ENCODE measurements around the gene CDKN1C.

DNA sequence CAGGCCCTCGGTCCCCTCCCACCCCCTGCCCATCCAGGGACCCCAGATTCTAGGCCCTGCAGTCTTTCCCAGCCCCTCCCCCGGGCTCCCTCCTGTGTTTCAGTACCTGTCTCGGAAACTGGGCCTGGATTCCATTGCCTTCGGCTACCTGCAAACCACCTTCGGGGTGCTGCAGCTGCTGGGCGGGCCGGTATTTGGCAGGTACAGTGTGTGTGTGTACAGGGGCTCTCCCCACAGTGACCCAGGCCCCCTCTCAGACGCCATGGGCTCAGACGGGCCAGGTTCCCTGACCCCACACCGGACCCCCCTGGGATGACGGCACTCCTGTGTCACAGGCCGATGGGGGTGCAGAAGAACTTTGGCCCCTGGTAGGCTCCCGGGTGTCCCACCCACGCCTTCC, 22.6 kb upstream of the CDKN1C start:
- TF ChIP-seq, protein P1, sequence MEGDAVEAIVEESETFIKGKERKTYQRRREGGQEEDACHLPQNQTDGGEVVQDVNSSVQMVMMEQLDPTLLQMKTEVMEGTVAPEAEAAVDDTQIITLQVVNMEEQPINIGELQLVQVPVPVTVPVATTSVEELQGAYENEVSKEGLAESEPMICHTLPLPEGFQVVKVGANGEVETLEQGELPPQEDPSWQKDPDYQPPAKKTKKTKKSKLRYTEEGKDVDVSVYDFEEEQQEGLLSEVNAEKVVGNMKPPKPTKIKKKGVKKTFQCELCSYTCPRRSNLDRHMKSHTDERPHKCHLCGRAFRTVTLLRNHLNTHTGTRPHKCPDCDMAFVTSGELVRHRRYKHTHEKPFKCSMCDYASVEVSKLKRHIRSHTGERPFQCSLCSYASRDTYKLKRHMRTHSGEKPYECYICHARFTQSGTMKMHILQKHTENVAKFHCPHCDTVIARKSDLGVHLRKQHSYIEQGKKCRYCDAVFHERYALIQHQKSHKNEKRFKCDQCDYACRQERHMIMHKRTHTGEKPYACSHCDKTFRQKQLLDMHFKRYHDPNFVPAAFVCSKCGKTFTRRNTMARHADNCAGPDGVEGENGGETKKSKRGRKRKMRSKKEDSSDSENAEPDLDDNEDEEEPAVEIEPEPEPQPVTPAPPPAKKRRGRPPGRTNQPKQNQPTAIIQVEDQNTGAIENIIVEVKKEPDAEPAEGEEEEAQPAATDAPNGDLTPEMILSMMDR (IDR thresholded peaks at IDR 0.05; ENCODE audit: low read depth, low read length) = no peak
- no peak for TF ChIP-seq MYC (IDR thresholded peaks at IDR 0.05; ENCODE audit: low read depth, low read length)
- TF ChIP-seq POLR2A (IDR thresholded peaks at IDR 0.05; ENCODE audit: extremely low read depth, insufficient read length) = no peak
- no peak for TF ChIP-seq MAX (IDR thresholded peaks at IDR 0.05; ENCODE audit: low read depth, low read length)
